NCI-H2196 (cell line): ENCODE data around the gene FAM180B.
"Not testable (repeated sequence)": the region's sequence is repeated elsewhere in the genome, so short reads cannot be mapped to it uniquely, and the experiment has no call there.

Source experiments
- DNase-seq: peaks from one replicate; lab custom pipeline; 2025; ENCODE audit not compliant: unreplicated experiment; lab: John Stamatoyannopoulos, UW

Gene FAM180B

GRCh38 chr11:47586098-47586855, at the start of gene FAM180B:
Gene FAM180B, plus strand, starts transcription at chr11:47586678. Its CDS starts 91 bp downstream, at chr11:47586769.
- DNase-seq, result no peak

GRCh38 chr11:47536915-47537314, 49.6 kb upstream of the FAM180B start:
- no peak for DNase-seq

GRCh38 chr11:47538741-47539565, 47.5 kb upstream of the FAM180B start:
- DNase-seq, result peak; percentile 47

GRCh38 chr11:47539681-47540039, 46.8 kb upstream of the FAM180B start:
- DNase-seq, result no peak

GRCh38 chr11:47541070-47541469, 45.4 kb upstream of the FAM180B start:
- DNase-seq, result no peak

- DNase-seq, result no peak
Observed at GRCh38 chr11:47545298-47545697, 41.2 kb upstream of the FAM180B start.

- DNase-seq, result not testable (repeated sequence)
Observed at GRCh38 chr11:47546274-47546673, 40.2 kb upstream of the FAM180B start.

GRCh38 chr11:47550288-47551047, 36.0 kb upstream of the FAM180B start:
- DNase-seq, result no peak

GRCh38 chr11:47551086-47551485, 35.4 kb upstream of the FAM180B start:
- peak; percentile 15 for DNase-seq

GRCh38 chr11:47552056-47552565, 34.4 kb upstream of the FAM180B start:
- DNase-seq, result no peak

GRCh38 chr11:47552566-47553405, 33.7 kb upstream of the FAM180B start, which contains the start of gene CELF1:
Gene CELF1, minus strand, starts transcription at chr11:47553132. Its CDS starts 53,609 bp downstream, at chr11:47499523.
- DNase-seq, result peak; percentile 95

- DNase-seq, result no peak
Observed at GRCh38 chr11:47553406-47553743, 33.1 kb upstream of the FAM180B start.

GRCh38 chr11:47557004-47557403, 29.5 kb upstream of the FAM180B start:
- not testable (repeated sequence) for DNase-seq

- DNase-seq, result no peak
Observed at GRCh38 chr11:47558695-47559094, 27.8 kb upstream of the FAM180B start.

GRCh38 chr11:47560426-47560825, 26.1 kb upstream of the FAM180B start:
- no peak for DNase-seq

GRCh38 chr11:47562393-47562792, 24.1 kb upstream of the FAM180B start:
- not testable (repeated sequence) for DNase-seq

GRCh38 chr11:47564366-47564765, 22.1 kb upstream of the FAM180B start:
- DNase-seq, result not testable (repeated sequence)

GRCh38 chr11:47564933-47565339, 21.5 kb upstream of the FAM180B start:
- no peak for DNase-seq

GRCh38 chr11:47565340-47566148, 20.9 kb upstream of the FAM180B start, which contains the start of gene PTPMT1:
Gene PTPMT1, plus strand, starts transcription at chr11:47565599. Its CDS starts 24 bp downstream, at chr11:47565623.
- peak; percentile 64 for DNase-seq
